K562 (cell line): ENCODE results near the gene NUP153. TPM values are rescaled to one million over a fixed set of nuclear protein-coding genes. Genes with fewer than 3 reads are reported as not detected.

ENCODE experiments used
- ARNT ChIP-seq, 2 experiments: fragments of 450-650 bp; IDR thresholded peaks; 2 replicates each; pipeline ENCODE4 v1.6.1; 2016; ENCODE audit warnings: mild to moderate bottlenecking in 1 of 2
- CHD1 ChIP-seq: fragments of 200-600 bp; sonication (generic); IDR thresholded peaks from one replicate; pipeline ENCODE4 v1.6.1; 2012; ENCODE audit warnings: mild to moderate bottlenecking, moderate library complexity, low read length, inconsistent platforms
- HDAC1 ChIP-seq, 2 experiments: fragments of 450-650 bp; IDR thresholded peaks; 2 replicates each; pipeline ENCODE4 v1.6.1; 2016 to 2017; ENCODE audit warnings: inconsistent platforms in 1 of 2, mild to moderate bottlenecking in 1 of 2, moderate library complexity in 1 of 2
- HDAC6 ChIP-seq: IDR thresholded peaks from 2 replicates; pipeline ENCODE4 v1.6.1; 2012; ENCODE audit warnings: low read depth, mild to moderate bottlenecking, control low read depth, inconsistent platforms, low read length, moderate library complexity
- HINFP ChIP-seq: fragments of 450-650 bp; conservative IDR thresholded peaks from 2 replicates; pipeline ENCODE4 v1.6.1; 2016; ENCODE audit warnings: missing genetic modification characterization, low read depth, mild to moderate bottlenecking, control low read depth, missing compliant biosample characterization
- HNRNPK ChIP-seq: fragments of 200-400 bp; formaldehyde crosslinking; IDR thresholded peaks from one replicate; pipeline ENCODE4 v1.6.1; 2018; ENCODE audit warnings: mild to moderate bottlenecking, low read depth, low read length; ENCODE audit not compliant: poor library complexity, severe bottlenecking
- KLF10 ChIP-seq: fragments of 250-450 bp; sonication (Bioruptor Pico); IDR thresholded peaks from 2 replicates; pipeline ENCODE4 v1.6.1; 2021; ENCODE audit warnings: matching md5 sums
- LARP7 ChIP-seq: fragments of 450-650 bp; IDR thresholded peaks from 2 replicates; pipeline ENCODE4 v1.6.1; 2016
- MAFG ChIP-seq: fragments of 450-650 bp; conservative IDR thresholded peaks from 2 replicates; pipeline ENCODE4 v1.6.1; 2016; ENCODE audit warnings: missing genetic modification characterization, missing compliant biosample characterization
- NONO ChIP-seq, 2 experiments: fragments of 200-400 bp in 1 of 2; fragments of 450-650 bp in 1 of 2; formaldehyde crosslinking in 1 of 2; IDR thresholded peaks; 2 replicates each; pipeline ENCODE4 v1.6.1; 2017; ENCODE audit warnings: low read depth in 2 of 2, mild to moderate bottlenecking in 2 of 2, moderate library complexity in 2 of 2, low read length in 1 of 2
- POLR2AphosphoS2 ChIP-seq: IDR thresholded peaks from 2 replicates; pipeline ENCODE4 v1.6.1; 2012; ENCODE audit warnings: low read length, improper control_type of control experiment
- RBFOX2 ChIP-seq: fragments of 200-400 bp; formaldehyde crosslinking; IDR thresholded peaks from 2 replicates; pipeline ENCODE4 v1.6.1; 2017; ENCODE audit warnings: low read depth, mild to moderate bottlenecking, low read length, moderate library complexity
- SIN3A ChIP-seq, 2 experiments: fragments of 150-350 bp in 1 of 2; IDR thresholded peaks; 2 replicates each; pipeline ENCODE4 v1.6.1; 2011 to 2016; ENCODE audit warnings: borderline replicate concordance in 2 of 2, low read depth in 2 of 2, low read length in 2 of 2, mild to moderate bottlenecking in 2 of 2, moderate library complexity in 2 of 2; ENCODE audit not compliant: control insufficient read depth in 1 of 2
- TOE1 ChIP-seq, 2 experiments: fragments of 450-650 bp in 1 of 2; sonication (generic) in 1 of 2; formaldehyde crosslinking in 1 of 2; IDR thresholded peaks; 2 replicates each; pipeline versions ENCODE4 v1.7.1 to v1.8.0; 2016 to 2022; ENCODE audit warnings: borderline replicate concordance in 2 of 2, mild to moderate bottlenecking in 2 of 2, antibody characterized with exemption in 1 of 2, inconsistent platforms in 1 of 2, low read depth in 1 of 2, missing genetic modification reagents in 1 of 2, moderate library complexity in 1 of 2
- TRIM24 ChIP-seq, 2 experiments: fragments of 450-650 bp; IDR thresholded peaks; 2 replicates each; pipeline ENCODE4 v1.6.1; 2016
- ZNF311 ChIP-seq: fragments of 250-450 bp; sonication (Bioruptor Pico); IDR thresholded peaks from 2 replicates; pipeline ENCODE4 v1.4.0; 2020; ENCODE audit warnings: mild to moderate bottlenecking, moderate library complexity
- ZNF41 ChIP-seq: fragments of 250-450 bp; sonication (Bioruptor Pico); conservative IDR thresholded peaks from 2 replicates; pipeline ENCODE4 v1.4.0; 2020; ENCODE audit warnings: mild to moderate bottlenecking
- polyA plus RNA-seq, 8 experiments: library from polyadenylated mRNA; depleted of rRNA in 4 of 8; stranded (reverse) in 5 of 8; unstranded in 3 of 8; fragments of >200 nt; fragmentation: Nextera tagmentation in 2 of 8; fragmentation: Illumina TruSeq in 1 of 8; extraction: Ambion mirVana in 2 of 8; extraction: Trizol in 1 of 8; gene quantifications; 2 replicates each; pipeline versions ENCODE4 v1.2.1 to v1.2.3, GENCODE V29; 2011 to 2014; ENCODE audit warnings: inconsistent platforms in 1 of 8, missing spikeins in 1 of 8
- total RNA-seq, 7 experiments: library from RNA; depleted of rRNA in 6 of 7; stranded (reverse); fragments of >200 nt in 6 of 7; fragmentation: Illumina TruSeq in 2 of 7; extraction: Trizol in 2 of 7; gene quantifications; 2 replicates each; pipeline versions ENCODE4 v1.2.1 to v1.2.3, GENCODE V29; 2011 to 2021; ENCODE audit warnings: low replicate concordance in 1 of 7
- TF ChIP-seq, protein P1 (sequence below), 2 experiments: fragments of 450-650 bp in 1 of 2; sonication (generic) in 1 of 2; formaldehyde crosslinking; conservative IDR thresholded peaks; 2 replicates each; pipeline versions ENCODE4 v1.4.0 to v1.8.1; 2020 to 2022; ENCODE audit warnings: mild to moderate bottlenecking in 1 of 2, missing genetic modification reagents in 1 of 2
- TF ChIP-seq, protein P2 (sequence below): sonication (generic); IDR thresholded peaks from 2 replicates; pipeline ENCODE4 v1.6.1; 2016
- TF ChIP-seq, protein P3 (sequence below): IDR thresholded peaks from 3 replicates; pipeline ENCODE4 v1.6.1; 2011; ENCODE audit warnings: borderline replicate concordance, mild to moderate bottlenecking, moderate library complexity; ENCODE audit not compliant: insufficient read length; ENCODE audit errors: extremely low read depth

Gene NUP153
- total and polyA plus RNA-seq, 9 of the 15 experiments (the other 6 are each of a cell fraction or from before 2014, with no cell fraction given), result 21.9 to 110 (median 84.8) TPM

GRCh38 chr6:17714879-17715851 is 8.4 kb upstream of the NUP153 start (continued):
- TF ChIP-seq TOE1 (IDR thresholded peaks at IDR 0.05; ENCODE audit: borderline replicate concordance) (no peak), TOE1 (CRISPR knock-in tag; IDR thresholded peaks at IDR 0.05; ENCODE audit: borderline replicate concordance, low read depth) (0 out of 2 replicates have a peak, but pooled peaks have one; percentile 30), SIN3A (IDR thresholded peaks at IDR 0.05; ENCODE audit: borderline replicate concordance in 2 of 2, control insufficient read depth in 1 of 2, low read depth in 2 of 2, low read length in 2 of 2) (no peak), LARP7 (peak; percentile 63; the same call in 1 of the 2 replicates), NONO (IDR thresholded peaks at IDR 0.05; ENCODE audit: low read depth in 2 of 2, low read length in 1 of 2) (no peak), HDAC6 (no peak), ZNF41 (CRISPR knock-in tag) (no peak), POLR2AphosphoS2 (no peak), HINFP (no peak), TRIM24 (IDR thresholded peaks at IDR 0.05) (no peak), CHD1 (no peak), MAFG (peak; percentile 88), RBFOX2 (peak; percentile 11; the same call in 1 of the 2 replicates), ZNF311 (CRISPR knock-in tag) (no peak), HDAC1 (IDR thresholded peaks at IDR 0.05) (0 out of 4 replicates have a peak, but pooled peaks of 1 of the 2 experiments have one; percentile 43), ARNT (IDR thresholded peaks at IDR 0.05) (peak in 1 of 2 experiments; percentile 29; a peak in 1 of 4 replicates), KLF10 (CRISPR knock-in tag) (no peak), HNRNPK (no peak)
- TF ChIP-seq, protein P1, sequence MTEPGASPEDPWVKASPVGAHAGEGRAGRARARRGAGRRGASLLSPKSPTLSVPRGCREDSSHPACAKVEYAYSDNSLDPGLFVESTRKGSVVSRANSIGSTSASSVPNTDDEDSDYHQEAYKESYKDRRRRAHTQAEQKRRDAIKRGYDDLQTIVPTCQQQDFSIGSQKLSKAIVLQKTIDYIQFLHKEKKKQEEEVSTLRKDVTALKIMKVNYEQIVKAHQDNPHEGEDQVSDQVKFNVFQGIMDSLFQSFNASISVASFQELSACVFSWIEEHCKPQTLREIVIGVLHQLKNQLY (CRISPR knock-in tag; conservative IDR thresholded peaks at IDR 0.05), result no peak
- TF ChIP-seq, protein P2, sequence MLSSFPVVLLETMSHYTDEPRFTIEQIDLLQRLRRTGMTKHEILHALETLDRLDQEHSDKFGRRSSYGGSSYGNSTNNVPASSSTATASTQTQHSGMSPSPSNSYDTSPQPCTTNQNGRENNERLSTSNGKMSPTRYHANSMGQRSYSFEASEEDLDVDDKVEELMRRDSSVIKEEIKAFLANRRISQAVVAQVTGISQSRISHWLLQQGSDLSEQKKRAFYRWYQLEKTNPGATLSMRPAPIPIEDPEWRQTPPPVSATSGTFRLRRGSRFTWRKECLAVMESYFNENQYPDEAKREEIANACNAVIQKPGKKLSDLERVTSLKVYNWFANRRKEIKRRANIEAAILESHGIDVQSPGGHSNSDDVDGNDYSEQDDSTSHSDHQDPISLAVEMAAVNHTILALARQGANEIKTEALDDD, result peak; percentile 93
- TF ChIP-seq, protein P3, sequence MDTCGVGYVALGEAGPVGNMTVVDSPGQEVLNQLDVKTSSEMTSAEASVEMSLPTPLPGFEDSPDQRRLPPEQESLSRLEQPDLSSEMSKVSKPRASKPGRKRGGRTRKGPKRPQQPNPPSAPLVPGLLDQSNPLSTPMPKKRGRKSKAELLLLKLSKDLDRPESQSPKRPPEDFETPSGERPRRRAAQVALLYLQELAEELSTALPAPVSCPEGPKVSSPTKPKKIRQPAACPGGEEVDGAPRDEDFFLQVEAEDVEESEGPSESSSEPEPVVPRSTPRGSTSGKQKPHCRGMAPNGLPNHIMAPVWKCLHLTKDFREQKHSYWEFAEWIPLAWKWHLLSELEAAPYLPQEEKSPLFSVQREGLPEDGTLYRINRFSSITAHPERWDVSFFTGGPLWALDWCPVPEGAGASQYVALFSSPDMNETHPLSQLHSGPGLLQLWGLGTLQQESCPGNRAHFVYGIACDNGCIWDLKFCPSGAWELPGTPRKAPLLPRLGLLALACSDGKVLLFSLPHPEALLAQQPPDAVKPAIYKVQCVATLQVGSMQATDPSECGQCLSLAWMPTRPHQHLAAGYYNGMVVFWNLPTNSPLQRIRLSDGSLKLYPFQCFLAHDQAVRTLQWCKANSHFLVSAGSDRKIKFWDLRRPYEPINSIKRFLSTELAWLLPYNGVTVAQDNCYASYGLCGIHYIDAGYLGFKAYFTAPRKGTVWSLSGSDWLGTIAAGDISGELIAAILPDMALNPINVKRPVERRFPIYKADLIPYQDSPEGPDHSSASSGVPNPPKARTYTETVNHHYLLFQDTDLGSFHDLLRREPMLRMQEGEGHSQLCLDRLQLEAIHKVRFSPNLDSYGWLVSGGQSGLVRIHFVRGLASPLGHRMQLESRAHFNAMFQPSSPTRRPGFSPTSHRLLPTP, result peak; percentile 27
